T1000 (cell line): ENCODE measurements around the gene N4BP2L2.

ENCODE experiments used
- DNase-seq: peaks from one replicate; lab custom pipeline; 2025; ENCODE audit warnings: mixed read lengths; lab: John Stamatoyannopoulos, UW

N4BP2L2 gene

DNA sequence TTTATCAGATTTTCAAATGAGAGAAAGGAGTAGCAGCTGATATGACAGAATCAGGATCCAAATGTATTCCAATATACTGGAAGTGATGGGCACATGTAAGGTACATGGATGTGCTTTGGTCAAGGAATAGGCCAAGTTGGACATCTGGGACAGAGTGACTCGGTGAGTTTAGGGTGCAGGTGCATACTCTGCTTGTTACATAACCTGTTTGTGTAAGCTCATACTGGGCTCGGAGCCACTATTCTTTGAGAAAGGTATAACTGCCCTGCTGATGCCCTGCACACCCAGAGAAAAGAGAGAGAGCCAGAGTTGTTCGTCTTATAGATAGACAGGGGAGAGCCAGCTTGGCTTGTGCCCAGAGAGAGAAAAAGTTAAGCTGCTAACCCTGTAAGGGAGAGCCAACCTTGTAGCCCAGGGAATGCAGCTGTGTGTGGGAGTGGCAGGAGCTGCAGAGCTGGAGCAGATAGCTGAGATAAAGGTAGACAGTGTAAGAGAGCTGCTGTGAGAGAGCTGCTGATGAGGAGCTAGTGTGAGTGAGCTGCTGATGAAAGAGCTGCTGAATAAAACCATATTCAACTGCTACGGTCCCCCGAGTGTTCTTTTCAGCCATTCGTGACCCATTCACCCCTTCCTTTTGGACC, 70.0 kb downstream of the N4BP2L2 start:
- no peak for DNase-seq

GRCh38 chr13:32456591-32456990, 82.0 kb downstream of the N4BP2L2 start:
- no peak for DNase-seq

DNA sequence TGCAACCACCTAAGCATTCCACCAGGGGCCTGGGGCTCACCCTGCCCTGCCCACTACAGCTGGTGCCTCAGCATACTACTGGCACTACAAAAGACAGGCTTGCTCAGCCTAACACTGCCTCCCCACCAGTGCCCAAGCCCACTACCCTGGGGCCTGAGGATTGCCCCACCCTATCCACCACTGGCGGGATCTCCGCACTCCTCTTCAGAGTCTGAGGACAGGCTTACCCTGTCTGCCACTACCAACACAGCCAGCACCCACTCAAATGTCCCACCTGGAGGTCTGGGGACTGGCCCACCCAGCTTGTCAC, 83.0 kb downstream of the N4BP2L2 start:
- no peak for DNase-seq

DNA sequence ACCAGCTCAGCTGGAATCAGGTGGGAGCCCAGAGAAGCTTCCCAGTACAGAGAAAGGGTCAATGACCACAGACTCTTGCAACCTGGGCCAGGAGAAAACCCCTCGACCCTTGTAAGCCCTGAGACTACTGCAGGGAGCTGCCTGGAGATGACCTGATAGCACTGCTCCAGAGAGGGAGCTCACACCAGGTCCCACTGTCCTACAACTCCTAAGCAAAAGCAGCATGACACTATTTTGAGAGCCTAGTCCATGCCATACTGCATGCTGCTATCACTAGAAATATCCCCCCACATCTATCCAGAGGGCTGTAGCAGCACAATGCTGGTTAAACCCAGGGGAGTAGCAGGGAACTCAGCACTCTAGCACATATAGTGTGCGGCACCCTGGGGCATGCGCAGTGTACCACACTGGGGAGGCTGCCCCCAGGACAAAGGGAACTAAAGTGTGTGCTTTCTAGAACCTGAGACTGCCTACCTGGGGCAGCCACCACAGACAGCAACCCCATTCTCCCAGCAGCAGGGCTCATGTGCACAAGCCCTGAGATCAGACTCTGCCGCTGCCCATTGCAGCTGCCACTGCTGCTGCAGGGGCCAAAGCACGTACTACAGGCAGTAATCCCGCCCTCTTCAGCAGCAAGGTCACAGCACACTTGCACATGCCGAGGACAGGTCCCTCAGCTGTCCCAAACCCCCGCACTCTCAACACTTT, 83.6 kb downstream of the N4BP2L2 start:
- DNase-seq, result no peak

GRCh38 chr13:32453981-32454380, 84.6 kb downstream of the N4BP2L2 start:
- no peak for DNase-seq

DNA sequence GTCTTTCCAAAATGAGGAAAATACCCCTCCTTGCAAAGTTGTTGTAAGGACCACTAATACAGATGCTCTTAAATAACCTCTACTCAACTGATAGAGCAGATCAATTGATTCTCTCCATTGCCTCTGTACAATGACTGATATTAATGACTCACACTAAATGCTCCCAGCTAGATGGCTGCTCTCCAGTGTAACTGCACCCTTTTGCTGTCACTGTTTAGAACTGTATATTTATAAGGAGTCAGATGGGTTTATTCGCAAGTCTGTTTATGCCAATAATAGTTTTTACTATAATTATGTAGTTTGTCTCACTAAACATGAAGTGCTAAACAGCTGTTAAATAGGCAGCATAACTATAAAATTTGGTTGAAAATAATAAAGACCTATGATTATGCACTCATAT, 89.6 kb downstream of the N4BP2L2 start:
- no peak for DNase-seq

DNA sequence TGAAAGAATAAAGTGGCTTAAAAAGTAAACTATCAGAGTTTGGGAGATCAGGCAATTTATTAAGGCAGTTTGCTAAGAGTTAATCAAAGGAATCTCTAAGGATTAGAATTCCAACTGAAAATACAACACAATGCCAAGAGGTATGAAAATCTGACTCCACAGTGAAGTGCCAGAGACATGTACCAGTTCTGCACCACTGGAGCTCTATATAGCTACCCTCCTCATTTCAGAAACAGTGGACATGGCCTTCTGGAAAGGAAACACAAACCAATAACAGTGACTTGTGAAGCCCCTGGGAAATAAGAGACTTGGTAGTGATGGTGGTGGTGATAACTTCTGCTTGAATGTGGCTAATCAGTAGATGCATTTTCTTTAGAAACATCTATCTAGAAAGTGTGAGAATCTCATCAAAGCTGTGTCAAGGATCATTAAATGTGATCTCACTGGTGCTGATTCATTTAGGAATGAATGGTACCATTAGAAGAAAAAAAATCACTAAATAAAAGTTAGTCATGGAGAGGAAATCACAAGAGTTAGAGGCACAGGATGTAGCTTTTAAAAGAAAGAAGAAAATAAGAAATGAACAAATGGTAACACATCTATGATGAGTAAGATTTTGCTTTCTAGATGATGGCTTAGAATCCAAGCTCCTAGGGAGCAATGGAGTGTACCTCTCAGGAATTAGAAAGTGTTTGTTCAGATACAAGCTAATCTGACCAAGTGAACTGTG, 90.5 kb downstream of the N4BP2L2 start:
- DNase-seq, result no peak

- DNase-seq, result no peak
These were observed 91.7 kb downstream of the N4BP2L2 start for GRCh38 chr13:32446773-32447465.

DNA sequence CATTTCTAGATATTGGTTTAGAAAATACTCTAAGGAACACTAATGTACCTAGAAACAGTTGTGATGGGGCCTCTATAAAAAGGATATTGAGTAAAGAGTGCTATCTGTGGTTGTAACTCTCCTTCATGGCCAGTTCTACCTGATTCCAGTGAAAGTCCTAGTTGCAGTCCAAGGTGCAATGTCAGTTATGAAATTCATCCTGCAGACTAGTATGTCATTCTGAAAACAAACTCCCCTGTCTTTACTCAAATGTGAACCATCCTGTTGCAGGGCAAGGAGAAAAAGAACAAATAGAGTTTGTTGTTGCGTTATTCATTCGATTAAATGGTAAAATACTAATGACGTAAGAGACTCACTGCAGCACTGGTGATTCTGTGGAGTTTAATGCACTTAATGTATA, 92.4 kb downstream of the N4BP2L2 start:
- DNase-seq, result no peak

DNA sequence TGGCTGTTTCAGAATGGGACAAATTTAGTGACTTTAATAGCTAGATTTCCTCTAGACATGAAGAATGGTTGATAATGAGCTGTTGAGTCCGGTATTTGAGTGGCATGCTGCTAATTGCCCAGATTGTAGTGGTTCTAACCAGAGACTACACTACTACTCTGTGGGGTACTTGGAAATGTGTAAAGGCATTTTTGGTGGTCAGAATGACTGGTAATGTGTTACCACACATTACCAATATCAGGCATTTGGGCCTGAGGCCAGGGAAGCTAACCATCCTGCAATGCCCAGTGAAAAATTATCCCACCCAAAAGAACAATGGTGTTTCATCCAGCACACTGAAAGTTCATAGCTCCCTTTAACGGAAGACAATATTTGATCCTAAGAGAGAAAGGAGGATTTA, 93.1 kb downstream of the N4BP2L2 start:
- DNase-seq, result no peak

- no peak for DNase-seq
These were observed 95.5 kb downstream of the N4BP2L2 start for GRCh38 chr13:32443111-32443510.

- DNase-seq, result no peak
These were observed 99.7 kb downstream of the N4BP2L2 start for GRCh38 chr13:32438871-32439270.

DNA sequence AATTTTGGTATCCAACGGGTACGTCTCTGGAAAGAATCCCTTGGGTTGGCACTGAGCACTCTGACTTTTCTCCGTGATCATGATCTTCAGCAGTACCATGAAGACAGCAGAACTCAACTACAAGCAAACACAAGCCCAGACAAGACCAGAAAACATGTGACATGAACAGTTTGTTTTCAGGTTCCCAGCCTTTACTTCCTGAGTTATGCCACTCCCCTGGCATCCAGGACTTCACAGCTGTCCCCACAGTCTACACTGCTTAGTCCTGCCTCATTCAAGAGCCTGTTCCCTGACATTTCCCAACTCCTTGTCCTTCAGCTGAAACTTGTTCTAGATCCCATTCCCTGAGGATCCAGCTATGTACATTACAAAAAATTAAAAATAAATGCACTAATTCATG, 105.7 kb downstream of the N4BP2L2 start:
- no peak for DNase-seq

- DNase-seq, result no peak
These were observed 107.2 kb downstream of the N4BP2L2 start for GRCh38 chr13:32431361-32431760.

GRCh38 chr13:32430018-32430747, 108.4 kb downstream of the N4BP2L2 start:
- no peak for DNase-seq

- no peak for DNase-seq
These were observed 109.1 kb downstream of the N4BP2L2 start for GRCh38 chr13:32429433-32429909.

DNA sequence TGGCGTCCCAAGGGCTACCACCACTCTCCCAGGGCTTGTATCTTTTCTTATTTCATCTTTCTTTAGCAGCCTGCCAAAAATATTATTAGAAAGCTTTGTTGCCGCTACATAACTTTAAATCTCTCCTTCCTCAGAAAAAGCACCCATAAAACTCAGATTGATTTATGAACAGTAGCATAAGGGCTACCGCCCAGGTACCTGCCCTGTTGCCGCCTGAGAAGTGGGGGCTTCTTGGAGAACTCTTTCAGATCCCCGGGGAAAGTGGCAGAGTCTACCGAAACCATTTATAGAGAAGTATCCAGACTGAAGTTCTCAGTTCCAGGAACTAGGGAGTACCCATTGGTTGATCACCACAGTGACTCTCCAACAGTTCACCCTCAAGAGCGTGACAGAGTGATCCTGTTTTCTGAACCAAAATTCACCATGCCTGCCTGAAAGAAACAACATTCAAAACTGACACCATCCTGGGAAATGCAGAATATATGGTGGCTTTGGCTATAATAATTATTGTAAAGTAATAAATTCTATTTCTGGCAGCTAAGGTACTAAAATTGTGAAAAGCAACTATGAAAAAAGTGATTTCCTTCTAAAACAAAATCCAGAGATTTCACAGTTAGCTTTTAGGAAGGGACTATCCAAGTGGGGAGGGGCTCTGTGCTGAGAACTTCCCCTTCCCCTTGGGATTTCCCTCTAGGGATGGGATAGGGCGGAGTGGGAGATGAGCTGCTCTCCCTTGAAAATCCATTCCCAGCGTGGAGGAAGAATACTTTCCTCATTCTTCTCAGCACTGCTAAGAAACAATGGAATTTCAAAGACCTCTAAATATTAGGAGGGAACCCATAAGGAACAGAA, 109.8 kb downstream of the N4BP2L2 start:
- no peak for DNase-seq

DNA sequence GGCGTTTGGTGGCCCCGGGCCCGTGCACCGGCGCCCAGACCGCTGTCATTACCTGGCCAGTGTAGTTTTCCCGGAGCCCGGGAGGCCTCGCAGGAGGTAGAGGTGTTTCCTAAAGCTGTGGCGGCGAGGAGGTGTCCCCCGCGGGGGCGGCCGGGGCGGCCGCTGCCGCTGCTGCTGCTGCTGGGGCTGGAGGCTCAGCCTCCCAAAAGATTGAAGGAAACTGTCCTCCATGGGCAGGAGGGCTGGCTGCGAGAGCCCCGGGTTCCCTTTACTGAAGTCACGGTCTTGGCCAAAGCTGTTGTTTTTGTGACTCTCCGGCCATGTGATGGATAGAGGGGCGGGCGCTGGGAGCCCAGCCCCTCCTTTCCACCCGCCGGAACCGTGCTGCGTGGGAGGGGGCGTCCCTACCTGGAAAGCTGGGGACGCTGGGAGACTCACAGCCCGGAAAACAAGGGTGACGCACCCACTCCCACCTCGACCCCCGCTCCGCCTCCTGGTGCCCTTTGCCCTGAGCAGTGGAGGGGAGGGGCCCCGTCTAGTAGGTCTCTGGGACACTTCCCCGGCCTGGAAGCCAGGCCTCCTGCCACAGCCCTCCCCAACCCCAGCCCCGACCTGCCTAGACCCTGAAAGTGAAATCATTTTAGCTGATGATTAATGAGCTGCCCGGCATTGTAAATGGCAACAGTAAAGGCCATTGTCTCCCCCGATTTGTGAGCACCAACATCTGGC, 110.6 kb downstream of the N4BP2L2 start, which contains the start of gene N4BP2L1:
Gene N4BP2L1 (minus strand): TSS at position 279 of the 729 bp plus-strand sequence. CDS start 48 bp downstream, at position 231.
- DNase-seq, result peak; percentile 11

DNA sequence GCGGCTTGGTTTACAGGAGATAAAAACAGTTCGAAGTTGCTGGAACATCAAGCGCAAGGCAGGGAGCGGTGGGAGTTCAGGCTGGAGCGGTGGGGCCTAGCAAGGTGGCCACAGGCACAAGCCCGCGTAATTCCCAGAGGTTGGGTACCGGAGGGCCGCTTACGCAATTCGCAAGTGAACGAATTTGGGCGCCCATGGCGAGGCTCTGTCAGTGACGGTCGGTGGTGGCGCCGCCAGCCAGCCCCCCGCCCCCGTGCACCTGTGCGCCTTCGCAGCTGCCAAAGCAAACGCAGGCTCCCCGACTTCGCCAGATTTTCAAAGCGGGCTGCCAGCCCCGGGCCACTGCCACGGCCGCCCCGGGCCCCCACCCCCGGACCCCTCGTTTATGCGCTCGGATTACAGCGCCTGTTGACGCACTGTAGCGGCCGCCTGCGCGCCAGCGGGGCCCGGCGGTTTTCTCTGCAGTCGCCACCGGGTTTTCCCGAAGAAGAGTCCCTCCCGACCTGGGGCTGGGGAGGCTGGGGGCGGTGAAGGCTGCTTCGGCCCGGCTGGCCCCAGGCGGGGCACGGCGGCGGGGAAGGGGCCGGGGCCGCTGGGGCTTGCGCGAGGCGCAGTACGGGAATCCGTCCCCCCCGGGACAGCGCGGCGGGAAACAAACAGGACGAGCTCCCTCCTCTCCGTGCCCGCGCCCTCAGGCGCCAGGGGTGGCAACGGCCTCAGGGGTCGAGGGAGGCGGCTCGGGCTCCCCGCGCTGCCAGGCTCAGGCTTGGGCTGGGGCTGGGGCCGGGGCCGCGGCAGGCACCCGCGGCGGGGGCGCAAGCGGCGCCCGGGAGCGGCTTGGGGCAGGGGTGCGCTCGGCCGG, 111.4 kb downstream of the N4BP2L2 start:
- DNase-seq, result no peak
